GM18861 (cell line): ENCODE measurements around the gene RERE.
A peak's percentile ranks its signal among the peaks of the same experiment; 100 is the strongest.

Experiments
- ATAC-seq: cut with Tn5 transposase; IDR thresholded peaks from one replicate; pipeline ENCODE4 v1.9.1; 2021; ENCODE audit not compliant: unreplicated experiment

Gene RERE

DNA sequence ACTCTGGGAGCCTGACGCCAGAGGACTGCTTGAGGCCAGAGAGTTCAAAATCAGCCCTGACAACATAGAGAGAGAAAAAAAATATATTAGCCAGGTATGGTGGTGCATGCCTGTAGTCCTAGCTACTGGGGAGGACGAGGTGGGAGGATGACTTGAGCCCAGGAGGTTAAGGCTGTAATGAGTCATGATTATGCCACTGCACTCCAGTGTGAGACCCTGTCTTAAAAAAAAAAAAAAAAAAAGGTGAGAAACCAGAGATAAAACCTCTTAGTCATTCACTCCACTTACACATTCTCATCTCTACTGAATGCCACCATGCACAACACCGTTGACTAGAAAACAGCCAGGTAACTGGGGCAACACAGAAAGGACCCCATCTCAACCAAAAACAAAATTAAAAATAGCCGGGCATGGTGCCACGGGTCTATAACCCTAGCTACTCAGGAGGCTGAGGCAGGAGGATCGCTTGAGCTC, 321.5 kb downstream of the RERE start:
- no peak for ATAC-seq

DNA sequence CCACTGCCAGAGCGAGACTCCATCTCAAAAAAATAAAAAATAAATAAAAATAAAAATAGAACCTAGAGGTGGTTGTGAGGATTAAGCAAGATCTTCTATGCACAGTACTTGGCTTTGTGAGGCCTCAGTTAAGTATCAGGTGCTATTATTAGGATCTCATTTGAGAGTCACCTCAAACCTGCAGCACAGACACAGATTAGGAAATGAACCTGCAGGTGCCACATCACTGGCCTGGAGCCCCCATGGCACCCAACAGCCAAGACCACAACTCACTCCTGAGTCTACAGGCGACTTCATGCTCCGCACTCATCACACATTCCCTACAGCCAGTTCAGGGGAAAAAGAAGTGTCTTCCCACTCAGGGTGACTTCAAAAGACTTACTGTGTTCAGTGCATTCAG, 322.8 kb downstream of the RERE start:
- ATAC-seq = no peak

DNA sequence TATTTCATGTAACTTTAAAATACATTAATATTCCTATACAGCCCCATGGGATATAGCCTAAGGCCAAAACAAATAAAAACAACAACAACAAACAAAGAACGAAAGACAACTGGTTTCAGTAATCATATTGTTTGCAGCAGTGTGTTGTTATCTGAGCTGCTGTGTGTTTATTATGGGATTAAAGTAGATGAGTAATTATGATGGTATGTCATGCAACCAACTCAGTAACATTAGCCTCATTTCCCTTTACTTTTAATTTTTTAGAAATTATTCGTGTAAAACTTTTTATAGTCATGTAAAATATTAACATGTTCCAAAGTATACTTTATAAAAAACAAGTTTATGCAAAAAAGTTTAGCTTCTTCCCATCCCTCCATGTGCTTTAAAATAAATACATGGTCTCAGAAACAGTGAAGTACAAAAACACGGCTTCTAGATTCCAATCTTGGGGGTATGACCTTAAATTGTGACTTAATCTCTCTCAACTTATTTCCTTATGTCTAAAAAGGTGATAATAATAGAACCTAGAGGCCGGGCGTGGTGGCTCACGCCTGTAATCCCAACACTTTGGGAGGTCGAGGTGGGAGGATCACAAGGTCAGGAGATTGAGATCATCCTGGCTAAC, 323.4 kb downstream of the RERE start:
- ATAC-seq = no peak

DNA sequence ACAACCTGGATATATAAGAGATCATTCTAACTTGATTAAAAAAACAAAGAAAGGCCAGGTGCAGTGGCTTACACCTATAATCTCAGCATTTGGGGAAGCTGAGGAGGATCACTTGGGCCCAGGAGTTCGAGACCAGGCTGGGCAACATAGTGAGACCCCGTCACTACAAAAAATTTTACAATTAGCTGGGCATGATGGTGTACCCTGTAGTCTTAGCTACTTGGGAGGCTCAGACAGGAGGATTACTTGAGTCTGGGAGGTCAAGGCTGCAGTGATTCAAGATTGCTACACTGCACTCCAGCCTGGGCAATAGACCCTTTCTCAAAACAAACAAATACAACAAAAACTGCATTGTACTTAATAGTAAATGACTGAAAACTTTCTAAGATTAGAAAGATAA, 330.2 kb downstream of the RERE start:
- ATAC-seq = no peak

DNA sequence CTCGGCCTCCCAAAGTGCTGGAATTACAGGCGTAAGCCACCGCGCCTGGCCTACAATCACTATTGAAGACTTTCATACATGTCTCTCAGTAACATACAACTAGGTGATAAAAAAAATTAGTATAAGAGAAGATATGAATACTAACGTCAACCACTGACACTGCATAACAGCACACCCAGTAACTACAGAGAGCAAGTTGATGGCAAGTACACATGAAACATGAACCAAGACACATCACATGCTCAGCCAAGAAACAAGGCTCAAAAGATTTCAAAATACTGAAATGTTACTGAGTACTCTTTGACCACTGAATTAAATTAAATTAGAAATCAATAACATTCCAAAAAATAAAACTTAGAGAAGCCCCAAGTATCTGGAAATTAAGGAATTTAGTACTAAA, 331.4 kb downstream of the RERE start:
- ATAC-seq = no peak

DNA sequence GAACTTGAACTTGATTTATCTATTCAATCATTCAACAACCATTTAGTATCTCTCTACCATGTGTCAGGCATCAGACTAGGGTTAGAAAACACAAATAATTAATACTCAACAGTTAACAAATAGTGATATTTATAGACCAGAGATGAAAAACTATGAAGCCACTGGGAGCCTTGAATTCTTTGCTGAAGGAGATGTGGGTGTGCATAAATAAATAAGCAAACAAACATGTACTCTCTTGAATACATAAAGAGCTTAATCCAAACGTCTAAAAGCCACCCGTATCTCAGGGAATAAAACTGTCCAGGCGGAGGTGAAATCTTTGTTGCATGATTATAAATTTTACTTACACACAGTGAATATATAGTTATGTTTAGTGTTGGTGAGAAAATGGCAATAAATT, 333.9 kb downstream of the RERE start:
- ATAC-seq = no peak

DNA sequence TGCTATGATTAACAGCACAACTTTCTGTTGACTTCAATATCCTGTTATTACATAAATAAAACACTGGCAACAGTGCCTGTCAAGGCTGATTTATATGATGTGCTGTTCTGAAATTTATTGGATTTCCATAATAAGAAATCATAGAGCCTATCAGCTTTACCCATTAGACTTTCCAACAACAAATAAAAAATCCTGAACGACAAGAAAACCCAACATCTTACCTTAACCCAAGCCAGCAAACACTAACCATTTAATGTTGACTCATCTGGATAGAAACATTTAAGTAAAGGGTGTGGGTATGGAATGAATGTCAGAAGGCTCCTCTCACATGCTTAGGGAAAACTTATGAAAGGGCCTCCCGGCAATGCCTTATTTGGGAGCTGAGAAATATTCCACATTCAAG, 334.5 kb downstream of the RERE start:
- ATAC-seq = no peak

DNA sequence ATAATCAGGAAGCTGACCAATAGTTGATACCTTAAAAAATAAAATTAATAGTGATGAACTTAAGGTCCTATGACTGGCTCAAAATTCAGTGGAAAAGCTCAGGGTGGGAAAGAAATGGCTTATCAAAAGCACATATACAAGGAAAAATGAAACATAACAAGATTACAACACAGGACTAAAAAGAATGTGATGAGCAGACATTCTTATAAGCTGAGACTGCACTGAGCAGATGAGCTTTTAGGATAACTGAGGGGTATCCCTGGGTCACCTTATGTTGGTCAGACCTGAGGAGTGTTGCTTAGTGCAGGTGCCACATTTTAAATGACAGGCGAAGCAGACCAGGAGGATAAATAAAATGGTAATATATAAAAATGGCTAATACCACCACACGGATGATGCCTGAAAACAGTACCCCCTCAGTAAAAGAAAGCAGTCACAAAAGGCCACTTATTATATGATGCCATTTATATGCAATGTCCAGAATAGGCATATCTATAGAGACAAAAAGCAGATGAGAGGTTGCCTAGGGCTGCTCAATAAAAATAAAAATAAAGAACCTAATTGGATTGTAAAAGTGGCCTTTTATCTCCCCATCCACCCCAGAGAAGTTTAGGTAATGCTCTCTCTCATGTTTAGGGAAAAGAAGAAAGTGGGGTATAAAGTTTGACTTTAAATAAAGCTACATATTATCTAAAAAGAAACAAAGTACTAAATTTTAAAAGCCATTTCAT, 335.6 kb downstream of the RERE start:
- no peak for ATAC-seq

DNA sequence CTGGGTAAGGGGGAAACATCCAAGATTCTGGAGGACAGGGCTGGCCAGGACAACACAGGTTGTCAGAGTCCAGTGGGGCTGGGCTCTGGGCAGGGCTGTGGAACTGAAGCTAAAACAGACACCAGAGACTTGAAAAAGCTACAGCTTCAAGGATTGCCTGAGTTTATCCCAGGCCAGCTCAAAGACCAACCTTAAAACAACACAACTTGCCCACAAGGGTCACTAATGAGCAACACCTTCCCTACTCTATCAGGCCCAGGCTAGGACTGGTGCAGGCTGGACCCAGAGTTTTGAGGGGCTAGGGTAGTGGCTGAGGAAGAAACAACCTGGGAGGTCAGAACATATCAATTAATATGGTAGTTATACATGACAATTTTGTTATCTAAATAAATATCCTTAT, 338.9 kb downstream of the RERE start:
- no peak for ATAC-seq

DNA sequence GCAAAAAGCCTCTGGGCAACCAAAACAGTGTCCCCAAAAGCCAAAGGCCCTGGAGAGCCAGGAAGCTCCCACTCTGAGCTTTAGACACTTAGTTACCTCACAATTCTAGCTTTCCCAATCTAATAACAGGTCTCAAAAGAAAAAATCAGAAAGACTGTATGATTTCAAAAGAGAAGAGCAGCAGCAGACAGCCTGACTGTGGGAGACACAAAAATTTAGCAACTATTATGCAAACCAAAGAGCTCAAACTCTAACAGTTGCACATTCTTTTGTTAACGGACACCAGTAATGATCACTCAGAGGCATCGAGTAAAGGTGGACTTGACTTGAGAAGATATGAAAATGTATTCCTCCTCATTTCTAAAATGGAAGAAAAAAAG, 339.5 kb downstream of the RERE start:
- ATAC-seq = no peak

DNA sequence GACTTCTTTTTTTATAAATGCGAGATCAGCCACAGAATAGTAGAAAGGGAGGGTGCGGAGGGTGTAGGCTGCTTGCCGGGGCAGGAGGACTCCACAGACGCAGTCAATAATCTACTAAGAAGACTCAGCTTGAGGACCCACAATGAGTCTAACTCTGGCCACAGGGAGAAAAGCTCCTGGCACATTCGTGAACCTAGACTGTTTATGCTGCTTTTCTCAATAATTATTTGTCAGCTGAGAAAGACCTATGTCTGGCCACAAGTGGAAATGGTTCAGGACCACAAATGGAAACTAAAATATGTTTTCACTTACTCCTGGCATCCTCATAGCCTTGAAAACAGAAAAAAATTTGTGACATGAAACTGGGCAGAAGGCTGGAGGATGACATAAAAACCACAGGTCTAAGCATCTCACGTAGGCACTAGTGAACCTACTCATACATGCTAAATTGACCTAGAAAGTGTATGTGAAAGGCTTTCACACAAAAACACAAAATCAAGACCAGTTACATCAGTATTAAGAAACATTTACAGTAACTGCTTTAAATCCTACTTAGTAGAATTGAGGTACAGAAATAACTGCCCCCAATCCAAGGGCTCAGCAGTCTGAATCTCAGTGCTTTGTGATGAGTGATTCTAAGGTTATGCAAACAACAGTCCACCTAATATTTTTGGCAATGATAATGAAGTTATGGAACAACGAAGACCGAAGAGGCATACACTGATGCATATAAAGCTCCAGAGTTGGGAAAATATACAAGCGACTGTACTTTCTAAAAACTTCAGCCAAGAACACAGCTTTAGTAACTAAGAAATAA, 340.1 kb downstream of the RERE start:
- ATAC-seq = peak; percentile 60

DNA sequence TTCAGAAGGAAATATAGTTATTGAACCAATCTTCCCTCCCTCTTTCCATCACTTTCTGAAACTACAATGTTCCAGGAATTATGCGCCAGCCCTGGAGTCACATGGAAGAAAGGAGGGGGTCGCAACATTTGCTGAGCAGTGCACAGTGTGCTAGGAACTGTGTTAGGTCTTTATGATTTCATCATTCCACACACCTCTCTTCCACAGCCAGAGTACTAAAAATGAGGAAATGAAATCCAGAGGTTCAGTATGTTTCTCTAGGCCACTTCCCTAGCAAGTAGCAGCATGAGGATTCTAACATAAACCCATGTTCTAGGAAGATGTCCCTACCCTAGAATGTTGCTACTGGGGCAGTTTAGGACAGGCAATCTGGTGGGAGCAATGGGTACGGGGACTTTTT, 341.4 kb downstream of the RERE start:
- no peak for ATAC-seq

DNA sequence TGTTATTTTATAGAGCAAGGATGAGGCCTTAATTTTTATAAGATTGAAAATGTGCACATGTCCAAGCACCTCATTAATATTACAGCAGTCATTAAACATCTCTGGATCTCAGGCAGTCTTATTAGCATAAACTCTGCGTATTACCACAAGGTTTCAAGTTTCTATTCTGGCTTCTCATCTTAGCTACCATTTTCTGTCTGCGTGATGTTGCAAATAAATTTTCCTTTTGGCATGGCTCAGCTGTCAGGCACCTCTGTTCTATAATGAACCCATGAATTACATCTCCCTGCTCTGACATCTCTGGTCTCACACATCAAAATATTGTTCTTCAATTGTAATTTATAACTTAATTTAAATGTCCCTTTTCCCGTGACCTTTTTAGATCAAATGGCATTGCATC, 343.1 kb downstream of the RERE start:
- no peak for ATAC-seq

DNA sequence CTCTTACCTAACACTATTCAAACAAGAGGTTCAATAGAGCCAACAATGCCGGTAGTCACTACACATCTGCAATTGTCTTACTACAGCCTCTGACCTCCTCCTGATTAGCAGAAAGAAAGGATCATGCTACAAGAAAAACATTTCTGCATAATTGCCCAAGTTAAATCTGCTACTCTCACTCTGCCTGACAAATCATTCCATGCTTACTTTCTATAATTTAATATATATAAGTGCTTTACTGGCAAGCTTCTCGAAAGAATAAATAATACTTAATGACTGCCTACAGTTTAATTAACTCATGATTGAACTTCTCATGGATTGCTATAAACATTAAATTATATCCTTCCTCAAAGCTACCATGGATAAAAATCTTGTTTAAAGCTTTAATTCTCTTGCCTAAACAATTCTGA, 343.5 kb downstream of the RERE start:
- ATAC-seq = no peak

DNA sequence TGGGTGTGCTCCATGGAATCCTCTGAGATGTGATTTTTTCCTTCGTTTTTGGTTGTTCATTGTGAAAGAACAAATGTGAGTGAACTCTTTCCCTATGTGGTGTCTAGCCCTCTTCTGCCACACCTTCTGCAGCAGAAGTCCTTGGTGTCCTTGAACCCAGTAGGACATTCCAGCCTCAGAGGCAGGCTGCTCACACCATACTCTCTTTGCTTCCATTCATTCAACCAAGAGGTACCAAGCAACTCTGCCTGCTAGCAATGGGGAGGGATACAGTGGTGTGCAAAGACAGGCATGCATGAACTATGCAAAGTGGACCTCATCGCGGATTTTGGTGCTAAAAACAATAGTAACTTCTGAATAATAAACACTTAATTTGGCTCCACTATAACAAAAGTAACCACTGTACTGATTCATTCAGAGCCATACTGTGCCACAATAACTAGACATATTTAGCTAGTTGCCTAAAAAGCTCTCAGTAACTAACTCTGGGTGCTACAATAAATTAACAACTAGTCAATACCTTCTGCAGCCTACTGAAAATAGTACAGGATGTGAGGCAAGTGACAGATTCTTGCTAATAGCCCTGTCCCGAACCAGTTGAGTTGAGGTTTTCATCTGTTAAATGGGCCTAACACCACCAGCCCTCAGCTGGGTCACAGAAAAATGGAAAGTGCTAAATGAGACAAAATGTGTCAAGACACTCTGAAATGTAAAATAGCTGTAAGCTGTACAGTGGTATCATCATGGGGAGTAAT, 344.1 kb downstream of the RERE start:
- ATAC-seq = no peak

DNA sequence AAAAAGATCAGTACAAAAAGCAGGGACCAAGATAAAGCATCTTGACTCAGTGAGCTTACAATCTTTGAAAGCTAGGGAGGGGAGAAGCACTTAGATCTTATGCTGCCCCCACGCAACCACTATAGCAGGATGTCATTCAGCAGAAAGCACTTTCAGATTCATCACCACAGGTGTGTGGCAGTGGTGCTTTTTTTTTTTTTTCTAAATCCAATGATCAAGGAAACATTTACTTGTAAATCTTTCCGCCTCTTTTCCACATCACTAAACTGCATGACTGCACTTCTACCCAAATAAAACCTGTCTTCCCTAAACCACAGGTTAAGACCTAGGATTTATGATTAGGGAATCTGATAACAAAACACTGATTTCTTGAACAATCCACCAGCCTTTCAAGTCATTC, 344.8 kb downstream of the RERE start:
- ATAC-seq = no peak

DNA sequence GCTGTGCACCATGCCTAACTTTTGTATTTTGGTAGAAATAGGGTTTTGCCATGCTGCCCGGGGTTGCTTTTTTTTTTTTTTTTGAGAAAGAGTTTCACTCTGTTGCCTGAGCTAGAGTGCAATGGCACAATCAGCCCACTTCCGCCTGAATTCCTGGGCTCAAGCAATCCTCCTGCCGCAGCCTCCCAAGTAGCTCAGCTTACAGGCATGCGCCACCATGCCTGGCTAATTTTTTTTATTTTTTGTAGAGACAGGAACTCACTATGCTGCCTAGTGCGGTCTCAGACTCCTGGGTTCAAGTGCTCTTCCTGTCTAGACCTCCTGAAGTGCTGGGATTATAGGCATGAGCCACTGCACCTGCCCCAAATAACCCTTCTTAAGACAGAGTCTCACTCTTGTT, 346.0 kb downstream of the RERE start:
- no peak for ATAC-seq

DNA sequence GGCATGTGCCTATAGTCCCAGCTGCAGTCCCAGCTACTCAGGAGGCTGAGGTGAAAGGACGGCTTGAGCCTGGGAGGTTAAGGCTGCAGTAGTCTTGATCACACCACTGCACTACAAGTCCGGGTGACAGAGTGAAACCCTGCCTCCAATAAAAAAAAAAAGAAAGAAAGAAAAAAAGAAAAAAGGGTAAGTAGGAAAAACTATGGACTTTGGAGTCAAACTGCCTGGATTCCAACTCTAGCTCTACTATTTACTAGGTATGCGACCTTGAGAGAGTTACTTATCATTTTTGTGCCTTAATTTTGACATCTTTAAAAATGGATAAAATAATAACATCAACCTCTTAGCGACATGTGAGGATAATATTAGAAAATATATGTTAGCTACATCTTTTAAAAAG, 348.7 kb downstream of the RERE start:
- no peak for ATAC-seq

DNA sequence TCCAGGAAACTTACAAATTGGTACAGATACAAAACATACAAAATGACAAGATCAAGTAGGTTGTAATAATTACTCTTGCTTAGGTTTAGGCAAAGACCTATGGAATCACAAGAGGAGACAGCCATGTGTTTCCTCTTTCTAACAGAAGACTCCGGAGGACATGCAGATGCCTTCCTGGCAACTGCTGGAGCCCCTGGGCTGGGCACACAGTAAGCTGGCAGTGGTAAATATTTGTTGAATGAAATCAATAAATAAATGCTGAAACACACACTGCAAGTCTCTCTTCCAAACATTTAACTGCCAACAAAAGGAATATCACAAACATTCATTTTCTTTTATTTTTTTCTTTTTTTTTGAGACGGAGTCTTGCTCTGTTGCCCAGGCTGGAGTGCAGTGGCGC, 350.1 kb downstream of the RERE start:
- no peak for ATAC-seq

DNA sequence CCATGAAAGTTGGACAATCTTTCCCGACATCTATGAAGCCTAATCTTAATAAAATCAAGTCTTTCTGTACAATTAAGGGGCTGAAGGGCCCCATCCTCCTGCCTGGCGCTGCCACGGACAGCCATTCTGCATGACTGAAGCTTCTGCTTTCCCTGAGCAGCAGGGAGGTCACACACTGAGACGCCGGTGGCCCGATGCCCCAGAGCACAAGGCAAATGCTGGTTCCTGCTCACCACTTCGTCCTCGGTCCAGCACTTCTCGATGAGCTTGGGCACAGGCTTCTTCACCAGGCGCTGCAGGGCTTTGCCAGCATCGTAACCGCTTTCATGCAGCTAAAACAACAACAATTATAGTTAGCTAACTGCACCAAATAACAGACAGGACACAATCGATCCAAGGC, 351.7 kb downstream of the RERE start:
- ATAC-seq = no peak

DNA sequence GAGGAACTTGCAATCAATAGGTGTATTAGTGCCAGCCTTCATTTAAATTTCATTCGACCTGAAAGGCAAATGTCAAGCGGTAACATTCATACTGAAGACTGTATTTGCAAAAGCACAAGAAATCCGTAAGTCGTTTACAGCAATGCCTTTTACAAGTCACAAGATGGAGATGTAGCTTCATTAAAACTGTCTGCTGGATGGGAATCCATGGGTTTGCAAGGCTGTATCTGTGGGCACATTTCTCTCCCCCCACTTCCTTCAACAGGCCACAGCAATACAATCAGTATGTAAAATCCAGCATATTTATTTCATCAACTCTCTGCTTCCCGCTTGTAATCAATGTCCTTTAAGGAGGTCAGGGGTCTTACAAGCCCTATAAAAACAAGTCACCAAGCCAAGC, 352.4 kb downstream of the RERE start:
- no peak for ATAC-seq
